Myocyte (in vitro differentiated cells): ENCODE data around the gene CMIP. TPM values are rescaled to one million over a fixed set of nuclear protein-coding genes. Genes with fewer than 3 reads are reported as not detected.

Experiments used
- DNase-seq: peaks from one replicate; pipeline ENCODE4 v3.0.0-alpha.2; 2012; ENCODE audit warnings: low read depth
- total RNA-seq: library from RNA; depleted of rRNA; stranded (reverse); fragments of >200 nt; gene quantifications from 2 replicates; pipeline ENCODE4 v1.2.3, GENCODE V29; 2014

The CMIP gene
- total RNA-seq, 1 donor from 2014 or later = 13.5 TPM

GRCh38 chr16:81692571-81692970 lies 248.0 kb downstream of the CMIP start:
- DNase-seq = no peak

GRCh38 chr16:81693041-81693743 lies 248.6 kb downstream of the CMIP start:
- peak; percentile 77 for DNase-seq

GRCh38 chr16:81693744-81694303 lies 249.2 kb downstream of the CMIP start:
- DNase-seq = peak; percentile 75

GRCh38 chr16:81694494-81695280 lies 250.1 kb downstream of the CMIP start:
- DNase-seq = peak; percentile 95

- peak; percentile 41 for DNase-seq
Observed at GRCh38 chr16:81695321-81696165, 250.9 kb downstream of the CMIP start.

GRCh38 chr16:81696166-81696960 lies 251.8 kb downstream of the CMIP start:
- DNase-seq = peak; percentile 14

GRCh38 chr16:81696961-81697615 lies 252.5 kb downstream of the CMIP start:
- peak; percentile 55 for DNase-seq

GRCh38 chr16:81697616-81698309 lies 253.2 kb downstream of the CMIP start:
- no peak for DNase-seq

- no peak for DNase-seq
Observed at GRCh38 chr16:81698310-81698641, 253.7 kb downstream of the CMIP start.

- no peak for DNase-seq
Observed at GRCh38 chr16:81699596-81699995, 255.0 kb downstream of the CMIP start.

GRCh38 chr16:81700071-81700779 lies 255.6 kb downstream of the CMIP start:
- peak; percentile 79 for DNase-seq

GRCh38 chr16:81700780-81701165 lies 256.2 kb downstream of the CMIP start:
- DNase-seq = no peak

GRCh38 chr16:81701296-81701970 lies 256.8 kb downstream of the CMIP start:
- no peak for DNase-seq

- no peak for DNase-seq
Observed at GRCh38 chr16:81702506-81702905, 257.9 kb downstream of the CMIP start.

- DNase-seq = peak; percentile 96
Observed at GRCh38 chr16:81703177-81704155, 258.9 kb downstream of the CMIP start.

GRCh38 chr16:81705261-81705660 lies 260.7 kb downstream of the CMIP start:
- DNase-seq = no peak
